Measurements from ENCODE around the gene FOXO3.

FOXO3 gene

DNA sequence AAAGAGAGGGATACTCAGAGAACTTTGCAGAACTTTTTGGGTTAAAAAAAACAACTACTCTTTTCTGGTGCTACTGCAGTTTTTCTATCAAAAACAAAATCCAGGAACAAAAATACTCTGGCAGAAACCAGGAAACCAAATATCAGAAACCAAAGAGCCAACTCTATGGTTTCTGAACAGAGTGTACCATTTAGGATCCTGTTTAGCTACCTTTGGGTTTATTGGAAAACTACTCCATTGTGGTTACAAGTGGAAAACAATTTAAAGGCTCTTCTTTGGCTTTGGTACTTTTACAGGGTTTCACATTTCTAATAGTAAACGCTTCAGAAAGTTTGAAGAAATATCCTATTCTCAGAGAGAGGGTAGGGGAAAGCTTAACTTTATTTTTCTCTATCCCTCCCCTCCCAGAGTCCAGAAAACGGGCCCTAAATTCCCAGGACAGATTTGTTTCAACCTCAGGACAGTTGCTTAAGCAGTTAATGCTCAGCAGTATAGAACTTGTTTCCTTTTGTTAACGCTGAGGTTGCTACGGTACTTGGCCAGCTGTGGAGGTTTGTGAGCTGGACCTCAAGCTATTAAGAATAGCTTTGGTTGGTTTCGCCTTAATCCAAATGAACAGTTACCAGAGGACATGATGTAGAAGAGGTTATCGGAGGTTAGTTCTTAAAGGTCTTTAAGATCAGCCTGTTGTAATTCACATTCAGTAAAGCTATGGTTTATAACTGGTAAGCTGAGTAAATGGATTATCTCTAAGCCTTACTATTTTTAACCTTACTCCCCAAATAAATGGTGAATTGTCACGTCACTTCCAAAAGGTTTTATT lies 47.9 kb downstream of the FOXO3 start:
- Mint-ChIP-seq H3K9me3 (no peaks in the 10 kb centered on the region), H3K4me1 (ENCODE audit: low read depth) (peaks cover 26% of the 10 kb centered on the region), H3K4me3 (no peak overlapping the region), H3K27me3 (no peaks in the 10 kb centered on the region), H3K27ac (no peak overlapping the region), H3K36me3 (ENCODE audit: low read depth) (peaks cover 8% of the 10 kb centered on the region)
- intact Hi-C loops (cut with micrococcal nuclease): no loop called here

DNA sequence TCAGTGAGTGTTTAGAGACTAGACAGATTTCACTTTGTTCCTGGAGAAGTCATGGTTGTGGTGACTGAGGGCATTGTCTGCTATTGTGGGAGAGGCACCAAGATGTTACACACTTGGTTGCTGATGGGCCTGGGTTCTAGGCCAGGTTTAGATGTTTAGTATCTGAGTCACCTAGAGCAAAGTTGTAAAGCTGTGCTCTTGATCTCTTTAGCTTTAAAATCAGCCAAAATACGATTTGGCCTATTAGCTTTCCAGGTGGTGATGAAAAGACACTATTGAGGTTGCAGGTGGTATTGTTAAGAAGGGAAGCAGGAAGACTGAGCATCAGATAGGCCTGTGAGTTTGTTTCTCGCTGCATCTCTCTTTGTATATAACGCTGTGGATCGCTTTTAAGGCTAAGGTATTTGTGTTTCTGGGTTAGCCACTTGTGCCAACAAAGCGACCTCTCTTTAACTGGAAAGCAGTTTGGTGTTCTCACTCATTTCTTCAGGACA lies 48.6 kb downstream of the FOXO3 start:
- peaks cover 31% of the 10 kb centered on the region for H3K4me1 Mint-ChIP-seq (ENCODE audit: low read depth)
- intact Hi-C loops (cut with micrococcal nuclease): no loop called here

DNA sequence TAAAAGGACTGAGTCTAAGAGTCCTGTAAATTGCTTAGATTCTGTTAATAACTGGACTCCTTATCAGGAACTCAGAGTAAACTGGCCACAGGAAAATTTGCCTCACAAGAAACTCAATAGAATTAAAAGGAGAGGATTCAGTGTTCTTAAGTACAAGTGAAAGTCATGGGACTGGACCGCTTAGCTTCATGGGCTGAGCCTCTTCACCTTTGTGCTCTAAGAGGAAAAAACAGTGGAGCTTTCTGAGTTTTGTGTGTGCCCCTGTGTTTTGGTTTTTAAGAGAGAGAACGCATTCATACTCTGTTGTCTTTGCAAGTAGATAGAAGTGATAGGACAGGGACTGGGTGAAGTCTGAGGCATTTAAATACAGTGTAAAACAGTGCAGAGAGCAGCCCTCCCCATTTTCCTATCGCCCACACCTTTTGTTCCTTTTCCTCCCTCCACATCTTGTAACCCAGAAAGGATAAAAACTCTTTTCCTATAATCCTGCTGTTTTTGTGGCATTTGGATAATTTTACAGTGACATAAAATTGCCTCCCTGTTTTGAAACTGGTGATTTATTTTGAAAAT lies 49.6 kb downstream of the FOXO3 start:
- Mint-ChIP-seq H3K9me3 (no peaks in the 10 kb centered on the region), H3K36me3 (ENCODE audit: low read depth) (peaks cover 8% of the 10 kb centered on the region), H3K4me1 (ENCODE audit: low read depth) (peaks cover 37% of the 10 kb centered on the region), H3K27me3 (no peaks in the 10 kb centered on the region), H3K4me3 (no peak overlapping the region), H3K27ac (no peak overlapping the region)
- intact Hi-C loops (cut with micrococcal nuclease): no loop called here

More for the DNA sequence above, 48.6 kb downstream of the FOXO3 start:
- Mint-ChIP-seq H3K27me3 (no peaks in the 10 kb centered on the region), H3K36me3 (ENCODE audit: low read depth) (peaks cover 8% of the 10 kb centered on the region), H3K4me3 (no peak overlapping the region), H3K27ac (no peak overlapping the region), H3K9me3 (no peaks in the 10 kb centered on the region)

DNA sequence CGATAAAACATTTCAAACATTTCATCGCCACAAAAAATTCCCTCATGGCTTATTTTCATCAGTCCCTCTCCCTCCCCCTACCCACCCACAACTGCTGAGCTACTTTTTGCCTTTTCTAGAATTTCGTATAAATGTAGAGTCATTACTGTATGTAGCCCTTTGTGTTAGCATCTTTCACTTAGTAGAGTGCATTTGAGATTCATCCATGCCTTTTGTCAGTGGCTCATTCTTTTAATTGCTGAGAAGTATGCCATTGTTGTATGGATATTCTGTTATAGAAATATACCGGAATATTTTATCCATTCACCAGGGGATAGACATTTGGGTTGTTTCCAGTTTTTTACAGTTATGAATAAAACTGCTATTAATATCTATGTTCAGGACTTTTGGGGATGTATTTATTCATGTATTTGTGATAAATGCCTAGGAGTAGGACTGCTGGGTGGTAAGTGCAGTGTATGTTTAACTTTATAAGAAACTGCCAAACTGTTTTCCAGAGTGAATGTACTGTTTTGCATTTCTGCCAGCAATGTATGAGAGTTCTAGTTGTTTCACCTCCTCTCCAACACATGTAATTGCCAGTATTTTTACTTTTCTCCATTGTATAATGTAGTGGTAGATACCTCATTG lies 50.4 kb downstream of the FOXO3 start:
- intact Hi-C loops (cut with micrococcal nuclease): no loop called here
- H3K9me3 Mint-ChIP-seq: no peaks in the 10 kb centered on the region

DNA sequence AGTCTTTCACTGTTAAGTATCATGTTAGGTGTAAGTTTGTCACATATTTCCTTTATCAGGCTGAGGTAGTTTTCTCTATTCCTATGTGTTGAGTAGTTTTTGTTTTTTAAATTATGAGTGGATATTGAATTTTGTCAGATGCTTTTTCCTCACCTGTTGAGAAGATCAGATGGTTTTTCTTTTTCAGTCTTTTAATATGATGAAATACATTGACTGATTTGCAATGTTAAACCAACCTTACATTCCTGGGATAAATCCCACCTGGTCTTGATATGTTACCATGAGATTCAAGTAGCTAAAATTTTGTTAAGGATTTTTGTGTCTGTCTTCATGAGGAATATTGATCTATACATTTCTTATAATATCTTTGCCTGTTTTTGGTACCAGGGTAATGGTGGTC lies 52.1 kb downstream of the FOXO3 start:
- no peak overlapping the region for H3K4me3 Mint-ChIP-seq
- peaks cover 33% of the 10 kb centered on the region for H3K4me1 Mint-ChIP-seq (ENCODE audit: low read depth)
- H3K27me3 Mint-ChIP-seq: no peaks in the 10 kb centered on the region

More for the DNA sequence above, 50.4 kb downstream of the FOXO3 start:
- Mint-ChIP-seq H3K4me3 (no peak overlapping the region), H3K27me3 (no peaks in the 10 kb centered on the region), H3K4me1 (ENCODE audit: low read depth) (peaks cover 35% of the 10 kb centered on the region), H3K27ac (no peak overlapping the region), H3K36me3 (ENCODE audit: low read depth) (peaks cover 8% of the 10 kb centered on the region)

DNA sequence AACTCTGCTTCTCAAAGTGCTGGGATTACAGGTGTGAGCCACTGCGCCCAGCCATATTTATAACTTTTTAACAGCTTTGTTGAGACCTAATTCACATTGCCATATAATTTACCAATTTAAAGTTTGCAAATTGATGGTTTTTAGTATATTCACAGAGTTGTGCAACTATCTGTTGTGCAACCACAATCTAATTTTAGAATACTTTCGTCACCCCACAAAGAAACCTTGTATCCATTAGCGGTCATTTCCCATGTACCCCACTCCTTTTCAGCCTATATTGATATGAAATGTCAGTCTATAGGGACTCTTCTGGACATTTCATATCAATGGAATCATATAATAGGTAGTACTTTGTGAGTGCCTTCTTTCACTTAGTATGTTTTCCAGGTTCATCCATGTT lies 55.8 kb downstream of the FOXO3 start:
- no peaks in the 10 kb centered on the region for H3K9me3 Mint-ChIP-seq
- H3K27me3 Mint-ChIP-seq: no peaks in the 10 kb centered on the region
- H3K4me3 Mint-ChIP-seq: no peak overlapping the region
- peaks cover 46% of the 10 kb centered on the region for H3K4me1 Mint-ChIP-seq (ENCODE audit: low read depth)
- no peak overlapping the region for H3K27ac Mint-ChIP-seq
- intact Hi-C loops (cut with micrococcal nuclease): no loop called here
- peaks cover 13% of the 10 kb centered on the region for H3K36me3 Mint-ChIP-seq (ENCODE audit: low read depth)

More for the DNA sequence above, 52.1 kb downstream of the FOXO3 start:
- no peak overlapping the region for H3K27ac Mint-ChIP-seq
- peaks cover 8% of the 10 kb centered on the region for H3K36me3 Mint-ChIP-seq (ENCODE audit: low read depth)
- intact Hi-C loops (cut with micrococcal nuclease): no loop called here
- H3K9me3 Mint-ChIP-seq: no peaks in the 10 kb centered on the region

DNA sequence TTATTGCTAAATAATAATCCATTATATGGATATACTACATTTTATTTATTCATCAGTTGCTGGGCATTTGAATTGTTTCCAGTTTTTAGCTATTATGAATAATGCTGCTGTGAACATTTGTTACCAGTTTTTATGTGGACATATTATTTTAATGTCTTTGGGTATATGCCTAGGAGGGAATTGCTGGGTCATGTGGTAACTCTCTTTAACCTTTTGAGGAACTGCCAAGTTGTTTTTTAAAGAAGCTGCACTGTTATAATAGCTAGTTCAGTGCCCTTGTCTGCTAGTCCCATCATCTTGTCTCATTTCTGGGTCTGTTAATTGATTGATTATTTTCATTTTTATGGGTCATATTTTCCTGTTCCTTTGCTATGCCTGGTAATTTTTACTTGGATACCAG lies 56.3 kb downstream of the FOXO3 start:
- Mint-ChIP-seq H3K27me3 (no peaks in the 10 kb centered on the region), H3K36me3 (ENCODE audit: low read depth) (peaks cover 16% of the 10 kb centered on the region), H3K9me3 (no peaks in the 10 kb centered on the region), H3K4me3 (no peak overlapping the region), H3K27ac (no peak overlapping the region), H3K4me1 (ENCODE audit: low read depth) (peaks cover 51% of the 10 kb centered on the region)
- intact Hi-C loops (cut with micrococcal nuclease): no loop called here

DNA sequence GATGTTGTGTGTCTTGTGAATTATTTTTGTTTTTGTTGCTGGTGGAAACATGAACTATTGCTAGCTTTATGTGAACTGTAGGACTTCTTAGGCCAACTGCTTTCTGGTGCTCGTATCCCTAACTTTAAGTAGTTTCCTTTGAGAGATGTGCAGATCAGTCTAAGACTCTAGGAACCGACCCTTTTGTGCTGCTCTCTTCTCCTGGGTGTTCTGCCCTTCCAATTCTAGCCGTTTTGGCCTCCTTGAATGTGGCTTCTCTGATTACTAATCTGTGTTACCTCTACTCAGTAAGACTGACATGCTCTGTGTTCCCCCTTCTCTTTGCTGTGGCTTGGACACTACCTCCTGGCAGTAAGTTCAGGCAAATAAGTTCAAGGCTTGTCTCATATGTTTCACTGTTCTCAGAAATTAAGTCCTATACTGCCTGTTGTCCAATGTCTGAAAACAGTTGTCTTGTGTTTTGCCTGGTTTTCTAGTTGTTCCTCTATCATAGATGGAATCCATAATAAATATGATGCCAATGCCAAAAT lies 58.0 kb downstream of the FOXO3 start:
- peak overlapping the region; percentile 33 for H3K27ac Mint-ChIP-seq
- H3K27me3 Mint-ChIP-seq: no peaks in the 10 kb centered on the region
- no peak overlapping the region for H3K4me3 Mint-ChIP-seq
- intact Hi-C loops (cut with micrococcal nuclease): no loop called here
- peaks cover 62% of the 10 kb centered on the region for H3K4me1 Mint-ChIP-seq (ENCODE audit: low read depth)
- H3K9me3 Mint-ChIP-seq: no peaks in the 10 kb centered on the region
- peaks cover 8% of the 10 kb centered on the region for H3K36me3 Mint-ChIP-seq (ENCODE audit: low read depth)

DNA sequence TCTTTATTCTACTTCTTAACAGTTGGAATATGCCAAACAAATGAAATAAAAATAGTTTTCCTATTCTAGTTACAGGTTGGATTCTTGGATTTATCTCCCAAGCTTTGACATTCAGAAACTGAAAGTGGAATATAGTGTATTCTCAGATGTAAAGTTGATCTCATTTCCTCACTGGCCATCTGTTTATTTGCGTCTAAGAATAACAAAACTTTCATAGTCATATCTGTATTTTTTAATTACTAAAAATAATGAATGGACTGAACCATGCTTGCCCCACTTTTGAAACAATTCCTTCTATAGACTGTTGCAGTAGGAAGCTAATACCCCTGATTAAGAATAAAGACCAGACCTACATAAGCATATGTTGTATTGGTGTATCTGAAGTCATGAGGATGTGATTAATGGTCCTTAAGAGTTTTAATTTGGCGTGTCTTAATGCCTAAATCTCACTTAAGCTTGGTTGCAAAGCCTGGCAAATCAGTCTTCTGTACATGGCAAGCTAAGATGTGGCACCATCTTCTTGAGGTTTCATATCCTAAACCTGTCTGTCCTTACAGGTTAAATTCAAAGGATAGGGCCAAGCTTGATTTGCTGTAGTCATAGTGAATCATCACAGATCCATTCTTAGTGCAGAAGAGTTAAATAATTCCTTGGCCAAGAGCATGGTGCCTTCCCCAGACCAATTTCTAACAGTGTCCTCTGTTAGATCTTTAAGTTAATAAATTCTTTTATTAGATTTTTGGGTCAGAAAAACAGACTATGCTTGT lies 58.9 kb downstream of the FOXO3 start:
- intact Hi-C loops (cut with micrococcal nuclease): loop anchor here (5.0 to 10.0 kb wide), 2 partner anchors 42 to 215 kb away; no protein-coding TSS in a partner anchor
- H3K4me1 Mint-ChIP-seq (ENCODE audit: low read depth): peaks cover 54% of the 10 kb centered on the region

DNA sequence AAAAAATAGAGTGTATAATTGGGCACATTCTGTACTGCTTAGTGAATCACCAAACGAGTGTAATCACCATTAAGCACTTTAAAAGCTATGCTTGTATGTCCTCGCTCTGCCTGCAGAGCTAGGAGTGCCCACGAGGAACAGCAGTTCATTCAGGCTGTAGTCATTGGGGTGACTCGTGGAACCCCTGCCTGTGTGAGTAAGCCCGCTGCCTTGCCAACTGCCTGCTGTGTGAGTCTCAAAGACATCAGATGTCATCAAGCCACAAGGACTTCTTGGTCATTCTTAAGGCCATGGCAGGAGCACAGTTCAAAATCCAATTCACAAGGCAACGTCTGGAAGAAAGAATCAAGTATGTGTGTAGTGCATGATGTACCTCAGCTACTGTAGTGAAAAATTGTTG lies 60.4 kb downstream of the FOXO3 start:
- Mint-ChIP-seq H3K4me1 (ENCODE audit: low read depth) (peaks cover 46% of the 10 kb centered on the region), H3K27me3 (no peaks in the 10 kb centered on the region), H3K36me3 (ENCODE audit: low read depth) (peaks cover 8% of the 10 kb centered on the region), H3K9me3 (no peaks in the 10 kb centered on the region), H3K27ac (peak overlapping the region; percentile 89), H3K4me3 (no peak overlapping the region)
- intact Hi-C loops (cut with micrococcal nuclease): loop anchor here (5.0 to 10.0 kb wide), 2 partner anchors 44 to 214 kb away; no protein-coding TSS in a partner anchor

More for the DNA sequence above, 58.9 kb downstream of the FOXO3 start:
- Mint-ChIP-seq H3K36me3 (ENCODE audit: low read depth) (peaks cover 8% of the 10 kb centered on the region), H3K9me3 (no peaks in the 10 kb centered on the region), H3K4me3 (no peak overlapping the region), H3K27me3 (no peaks in the 10 kb centered on the region), H3K27ac (no peak overlapping the region)

DNA sequence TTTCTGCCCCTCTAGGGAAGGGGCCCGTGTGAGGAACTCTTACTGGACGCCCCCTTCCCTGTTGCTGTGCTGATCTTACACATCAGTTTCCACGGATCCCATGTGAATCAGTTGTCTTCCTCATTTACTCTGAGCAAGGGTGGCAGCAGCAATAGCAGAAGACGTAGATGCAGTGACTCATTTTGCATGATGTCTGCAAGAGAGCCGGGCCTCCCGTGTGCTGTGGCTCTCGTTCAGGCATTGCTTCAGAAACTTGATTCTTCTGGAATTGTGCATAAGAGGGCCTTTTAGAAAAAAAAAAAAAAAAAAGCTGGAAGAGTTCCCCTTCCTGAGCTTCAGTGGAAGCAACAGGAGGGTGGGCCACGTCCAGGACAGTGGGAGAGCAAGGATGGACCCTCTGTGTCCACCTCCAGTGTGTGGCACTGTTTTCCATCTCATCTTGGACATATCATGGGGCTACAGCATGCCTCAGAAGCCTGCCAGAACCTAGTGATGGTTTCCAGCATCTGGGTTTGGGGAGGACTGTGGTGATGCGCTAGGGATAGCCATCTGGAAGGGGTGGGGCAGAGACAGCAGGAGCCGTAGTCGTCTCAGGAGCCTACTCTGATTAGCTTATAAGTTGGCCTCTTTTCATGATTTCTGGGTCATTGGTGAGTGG lies 62.1 kb downstream of the FOXO3 start:
- intact Hi-C loops (cut with micrococcal nuclease): loop anchor here (2.0 to 10.0 kb wide), 3 partner anchors 45 to 212 kb away; no protein-coding TSS in a partner anchor
- H3K4me1 Mint-ChIP-seq (ENCODE audit: low read depth): peaks cover 53% of the 10 kb centered on the region
- H3K27ac Mint-ChIP-seq: peak overlapping the region; percentile 89
- no peaks in the 10 kb centered on the region for H3K9me3 Mint-ChIP-seq
- peak overlapping the region; percentile 77 for H3K4me3 Mint-ChIP-seq
- peaks cover 8% of the 10 kb centered on the region for H3K36me3 Mint-ChIP-seq (ENCODE audit: low read depth)
- no peaks in the 10 kb centered on the region for H3K27me3 Mint-ChIP-seq

DNA sequence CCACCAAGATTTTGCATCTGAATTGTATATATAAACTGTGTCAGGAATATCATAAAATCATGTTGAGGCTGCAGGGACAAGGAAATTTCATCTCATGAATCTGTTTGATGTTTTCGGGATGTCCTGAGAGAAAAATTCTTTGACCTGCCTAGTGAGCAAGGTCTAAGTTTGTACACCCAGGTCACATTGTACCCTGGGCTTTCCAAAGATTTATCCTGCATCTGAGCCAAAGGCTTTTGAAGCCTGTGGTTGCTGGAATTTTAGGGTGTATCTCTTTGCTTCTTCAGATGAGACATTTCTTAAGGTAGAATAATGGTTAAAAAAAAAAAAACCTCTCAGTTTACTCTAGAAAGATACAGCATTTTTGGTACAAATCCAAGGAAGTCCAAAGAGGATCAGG lies 63.3 kb downstream of the FOXO3 start:
- Mint-ChIP-seq H3K4me1 (ENCODE audit: low read depth) (peaks cover 51% of the 10 kb centered on the region), H3K36me3 (ENCODE audit: low read depth) (peaks cover 8% of the 10 kb centered on the region), H3K27ac (no peak overlapping the region), H3K27me3 (no peaks in the 10 kb centered on the region), H3K9me3 (no peaks in the 10 kb centered on the region), H3K4me3 (no peak overlapping the region)
- intact Hi-C loops (cut with micrococcal nuclease): loop anchor here (2.0 to 10.0 kb wide), 3 partner anchors 47 to 211 kb away; no protein-coding TSS in a partner anchor

DNA sequence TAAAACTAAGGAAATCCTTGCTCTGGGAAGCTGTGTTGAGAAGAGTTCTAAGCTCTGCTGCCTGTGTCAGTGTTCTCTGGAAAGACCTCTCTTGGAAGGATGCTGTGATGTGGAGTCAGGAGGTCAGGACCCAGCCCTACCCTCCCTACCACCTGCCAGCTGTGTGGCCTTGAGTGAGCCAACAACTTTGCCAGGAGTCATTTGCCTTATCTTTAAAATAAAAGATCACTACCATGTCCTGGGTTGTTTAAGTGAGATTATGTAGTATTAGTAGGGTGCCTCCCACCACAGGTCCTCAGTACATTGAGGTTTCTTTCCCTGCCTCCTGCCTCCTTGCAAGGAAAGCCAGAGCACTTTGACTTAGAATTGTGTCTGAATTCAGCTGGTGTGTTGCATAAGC lies 64.9 kb downstream of the FOXO3 start:
- intact Hi-C loops (cut with micrococcal nuclease): loop anchor here (10.0 kb wide), 1 partner anchor 209 kb away; no protein-coding TSS in a partner anchor
- Mint-ChIP-seq H3K4me3 (no peak overlapping the region), H3K4me1 (ENCODE audit: low read depth) (peaks cover 62% of the 10 kb centered on the region), H3K9me3 (no peaks in the 10 kb centered on the region), H3K27ac (no peak overlapping the region), H3K27me3 (no peaks in the 10 kb centered on the region), H3K36me3 (ENCODE audit: low read depth) (peaks cover 8% of the 10 kb centered on the region)

All from dendritic cell treated with granulocyte-macrophage colony-stimulating factor and Interleukin-4, amounts not matched to agents 40 ng/mL and 50 ng/mL, for 4 days (primary cell).